Neuron (in vitro differentiated cells): Measurements from ENCODE around the gene AHRR.

Experiments used
- H2AFZ ChIP-seq: one replicate; pipeline ENCODE4 v1.6.1; 2013; ENCODE audit warnings: low read depth, mild to moderate bottlenecking, inconsistent platforms, low read length, moderate library complexity
- H3K27me3 ChIP-seq: one replicate; pipeline ENCODE4 v1.6.1; 2013; ENCODE audit warnings: low read length; ENCODE audit not compliant: insufficient read depth
- H3K36me3 ChIP-seq: one replicate; pipeline ENCODE4 v1.6.1; 2013; ENCODE audit warnings: low read length; ENCODE audit not compliant: insufficient read depth
- H3K4me1 ChIP-seq: one replicate; pipeline ENCODE4 v1.6.1; 2013; ENCODE audit warnings: low read length; ENCODE audit not compliant: insufficient read depth
- H3K4me3 ChIP-seq: 2 replicates; pipeline ENCODE4 v1.5.1; 2013; ENCODE audit warnings: mild to moderate bottlenecking, low read length, moderate library complexity
- H3K9me3 ChIP-seq: one replicate; pipeline ENCODE4 v1.6.1; 2013; ENCODE audit warnings: low read length

The AHRR gene

GRCh38 chr5:443239-444151 lies 122.0 kb downstream of the AHRR start:
- H3K27me3 ChIP-seq, result no peaks in the 10 kb centered on the region
- H3K4me3 ChIP-seq, result peak overlapping the region; percentile 93
- peaks cover 22% of the 10 kb centered on the region for H3K36me3 ChIP-seq
- peak overlapping the region; percentile 55 for H2AFZ ChIP-seq
- H3K4me1 ChIP-seq, result peaks cover 42% of the 10 kb centered on the region
- H3K9me3 ChIP-seq, result peaks cover under 1% of the 10 kb centered on the region

GRCh38 chr5:444226-444625 lies 122.7 kb downstream of the AHRR start:
- peaks cover 37% of the 10 kb centered on the region for H3K4me1 ChIP-seq
- peak overlapping the region; percentile 93 for H3K4me3 ChIP-seq
- H3K9me3 ChIP-seq, result peaks cover 3% of the 10 kb centered on the region
- peaks cover 30% of the 10 kb centered on the region for H3K36me3 ChIP-seq
- H2AFZ ChIP-seq, result no peak overlapping the region
- no peaks in the 10 kb centered on the region for H3K27me3 ChIP-seq

GRCh38 chr5:445591-445990 lies 124.1 kb downstream of the AHRR start:
- Histone ChIP-seq H3K4me1 (peaks cover 23% of the 10 kb centered on the region), H3K27me3 (no peaks in the 10 kb centered on the region)

GRCh38 chr5:446066-446882 lies 124.8 kb downstream of the AHRR start:
- Histone ChIP-seq H3K4me3 (no peak overlapping the region), H3K4me1 (peaks cover 19% of the 10 kb centered on the region), H2AFZ (no peak overlapping the region), H3K27me3 (no peaks in the 10 kb centered on the region), H3K9me3 (peaks cover 5% of the 10 kb centered on the region), H3K36me3 (peaks cover 45% of the 10 kb centered on the region)

More at GRCh38 chr5:445591-445990, 124.1 kb downstream of the AHRR start:
- Histone ChIP-seq H3K4me3 (no peak overlapping the region), H2AFZ (no peak overlapping the region), H3K9me3 (peaks cover 5% of the 10 kb centered on the region), H3K36me3 (peaks cover 39% of the 10 kb centered on the region)

- H3K4me1 ChIP-seq, result peaks cover 18% of the 10 kb centered on the region
- H3K9me3 ChIP-seq, result peaks cover 10% of the 10 kb centered on the region
- no peak overlapping the region for H3K4me3 ChIP-seq
- no peaks in the 10 kb centered on the region for H3K27me3 ChIP-seq
- H2AFZ ChIP-seq, result no peak overlapping the region
- peaks cover 51% of the 10 kb centered on the region for H3K36me3 ChIP-seq
Observed at GRCh38 chr5:446883-447263, 125.4 kb downstream of the AHRR start.

GRCh38 chr5:447501-447900 lies 126.0 kb downstream of the AHRR start:
- Histone ChIP-seq H3K9me3 (peaks cover 12% of the 10 kb centered on the region), H3K27me3 (no peaks in the 10 kb centered on the region), H3K4me3 (no peak overlapping the region), H3K36me3 (peaks cover 52% of the 10 kb centered on the region), H2AFZ (no peak overlapping the region), H3K4me1 (peaks cover 11% of the 10 kb centered on the region)

GRCh38 chr5:448061-448765 lies 126.7 kb downstream of the AHRR start:
- H3K27me3 ChIP-seq, result no peaks in the 10 kb centered on the region
- H3K4me1 ChIP-seq, result peaks cover 11% of the 10 kb centered on the region
- H3K36me3 ChIP-seq, result peaks cover 59% of the 10 kb centered on the region
- no peak overlapping the region for H3K4me3 ChIP-seq
- H2AFZ ChIP-seq, result no peak overlapping the region
- peaks cover 16% of the 10 kb centered on the region for H3K9me3 ChIP-seq

GRCh38 chr5:448766-449090 lies 127.2 kb downstream of the AHRR start:
- no peaks in the 10 kb centered on the region for H3K27me3 ChIP-seq
- no peak overlapping the region for H2AFZ ChIP-seq
- H3K4me1 ChIP-seq, result peaks cover 8% of the 10 kb centered on the region
- peaks cover 65% of the 10 kb centered on the region for H3K36me3 ChIP-seq
- H3K9me3 ChIP-seq, result peaks cover 22% of the 10 kb centered on the region
- H3K4me3 ChIP-seq, result no peak overlapping the region

- Histone ChIP-seq H2AFZ (no peak overlapping the region), H3K27me3 (no peaks in the 10 kb centered on the region), H3K4me1 (peaks cover 4% of the 10 kb centered on the region), H3K4me3 (no peak overlapping the region), H3K9me3 (peaks cover 23% of the 10 kb centered on the region), H3K36me3 (peaks cover 69% of the 10 kb centered on the region)
Observed at GRCh38 chr5:449151-449550, 127.6 kb downstream of the AHRR start.

- Histone ChIP-seq H3K9me3 (peaks cover 27% of the 10 kb centered on the region), H3K4me3 (no peak overlapping the region), H3K4me1 (no peaks in the 10 kb centered on the region), H3K36me3 (peaks cover 84% of the 10 kb centered on the region), H3K27me3 (no peaks in the 10 kb centered on the region), H2AFZ (no peak overlapping the region)
Observed at GRCh38 chr5:451587-452458, 130.3 kb downstream of the AHRR start.

GRCh38 chr5:452978-453710 lies 131.6 kb downstream of the AHRR start:
- H3K27me3 ChIP-seq, result no peaks in the 10 kb centered on the region
- H3K4me1 ChIP-seq, result no peaks in the 10 kb centered on the region
- H2AFZ ChIP-seq, result no peak overlapping the region
- H3K4me3 ChIP-seq, result no peak overlapping the region
- H3K9me3 ChIP-seq, result peaks cover 27% of the 10 kb centered on the region
- H3K36me3 ChIP-seq, result peaks cover 83% of the 10 kb centered on the region
